ENCODE results near the gene RGL4. TPM values are rescaled to one million over a fixed set of nuclear protein-coding genes. Genes with fewer than 3 reads are reported as not detected.
A peak's percentile ranks its signal among the peaks of the same experiment; 100 is the strongest.

Gene RGL4
- total and polyA plus RNA-seq, 2 of the 13 experiments (the other 11 are each of a cell fraction or from before 2014, with no cell fraction given): not detected

GRCh38 chr22:23675502-23676415, 15.1 kb upstream of the RGL4 start (continued):
- TF ChIP-seq CENPT (CRISPR knock-in tag; IDR thresholded peaks at IDR 0.05; ENCODE audit: low read depth) (0 out of 2 replicates have a peak, but pooled peaks have one; percentile 39), ZNF138 (CRISPR knock-in tag; IDR thresholded peaks at IDR 0.05; ENCODE audit: low read depth) (no peak), KLF13 (CRISPR knock-in tag; IDR thresholded peaks at IDR 0.05) (no peak), ZNF20 (CRISPR knock-in tag; IDR thresholded peaks at IDR 0.05) (no peak), ZNF30 (CRISPR knock-in tag; IDR thresholded peaks at IDR 0.05) (no peak), ZNF615 (CRISPR knock-in tag; IDR thresholded peaks at IDR 0.05; ENCODE audit: borderline replicate concordance) (0 out of 2 replicates have a peak, but pooled peaks have one; percentile 87), ZNF607 (CRISPR knock-in tag; IDR thresholded peaks at IDR 0.05; ENCODE audit: borderline replicate concordance) (no peak), MIER2 (CRISPR knock-in tag; IDR thresholded peaks at IDR 0.05) (no peak), CC2D1A (CRISPR knock-in tag; IDR thresholded peaks at IDR 0.05) (no peak), GFI1 (CRISPR knock-in tag; IDR thresholded peaks at IDR 0.05; ENCODE audit: borderline replicate concordance) (no peak), ZNF766 (CRISPR knock-in tag; IDR thresholded peaks at IDR 0.05; ENCODE audit: borderline replicate concordance) (no peak), ZMAT3 (CRISPR knock-in tag; conservative IDR thresholded peaks at IDR 0.05) (no peak), ZNF558 (CRISPR knock-in tag; IDR thresholded peaks at IDR 0.05; ENCODE audit: borderline replicate concordance) (no peak), ZNF318 (CRISPR knock-in tag; IDR thresholded peaks at IDR 0.05) (no peak), TRAFD1 (CRISPR knock-in tag; IDR thresholded peaks at IDR 0.05; ENCODE audit: borderline replicate concordance) (no peak)
